Measurements from ENCODE around the gene ZNF239.
"Not testable (repeated sequence)": the region's sequence is repeated elsewhere in the genome, so short reads cannot be mapped to it uniquely, and the experiment has no call there.

The ZNF239 gene

GRCh38 chr10:43584051-43584450, 9.6 kb upstream of the ZNF239 start:
- FAIRE-seq (no peak), DNase-seq (ENCODE audit: insufficient read length, low spot score) (no peak)

GRCh38 chr10:43576580-43576979, 2.2 kb upstream of the ZNF239 start:
- no peak for FAIRE-seq
- DNase-seq (ENCODE audit: insufficient read length, low spot score), result no peak

- DNase-seq (ENCODE audit: insufficient read length, low spot score), result no peak
- FAIRE-seq, result no peak
These were observed 1.6 kb upstream of the ZNF239 start for GRCh38 chr10:43576062-43576461.

- FAIRE-seq (no peak), DNase-seq (ENCODE audit: insufficient read length, low spot score) (no peak)
These were observed 490 bp upstream of the ZNF239 start for GRCh38 chr10:43574906-43575305.

GRCh38 chr10:43573250-43574000, 991 bp downstream of the ZNF239 start:
- no peak for FAIRE-seq
- no peak for DNase-seq (ENCODE audit: insufficient read length, low spot score)

- DNase-seq (ENCODE audit: insufficient read length, low spot score) (no peak), FAIRE-seq (no peak)
These were observed 3.4 kb downstream of the ZNF239 start for GRCh38 chr10:43570971-43571370.

- FAIRE-seq, result no peak
- no peak for DNase-seq (ENCODE audit: insufficient read length, low spot score)
These were observed 4.7 kb downstream of the ZNF239 start for GRCh38 chr10:43569681-43570080.

GRCh38 chr10:43557214-43557613, 17.2 kb downstream of the ZNF239 start:
- FAIRE-seq, result no peak

GRCh38 chr10:43543746-43544145, 30.7 kb downstream of the ZNF239 start:
- not testable (repeated sequence) for DNase-seq (ENCODE audit: insufficient read length, low spot score); FAIRE-seq

More at GRCh38 chr10:43557214-43557613, 17.2 kb downstream of the ZNF239 start:
- no peak for DNase-seq (ENCODE audit: insufficient read length, low spot score)

- DNase-seq (ENCODE audit: insufficient read length, low spot score), result no peak
- no peak for FAIRE-seq
These were observed 49.8 kb downstream of the ZNF239 start for GRCh38 chr10:43524434-43525247.

Measured in GM19239 (cell line).